ENCODE data around the gene NHSL2. TPM values are rescaled to one million over a fixed set of nuclear protein-coding genes. Genes with fewer than 3 reads are reported as not detected.

Gene NHSL2
- total RNA-seq, 8 experiments from 2014 or later, result 0.13 to 5.0 (median 1.3) TPM

GRCh38 chrX:72201836-72202536, 291.3 kb downstream of the NHSL2 start:
- in situ Hi-C loops (cut with MboI; ENCODE audit: low pct_unique_long_range_greater_than_20kb in 2 of 9, low sequenced_read_pairs in 9 of 9, unreplicated experiment in 9 of 9), result no loop called here
- 34 to 86% (median 74%) methylated on average over 2 to 7 of the region's 7 CpGs; no CpG with 5 or more reads in 6 of the 10 experiments for WGBS, 10 experiments
- no peaks in the 10 kb centered on the region for H3K4me1 ChIP-seq (replicated peaks in 1 of 2)
- H3K27ac ChIP-seq, result no peak overlapping the region
- peak in 2 of 8 experiments; percentile 98 to 99 for ATAC-seq (replicated peaks in 6 of 8)
- no peak overlapping the region for H3K4me3 ChIP-seq

Other genes with a start within 250 kb of the NHSL2 start
- under 1 TPM in 1 of 8 experiments, not detected in 7; 0.19 TPM for gene CXorf49, start 192.6 kb upstream of the NHSL2 start, total RNA-seq
- under 1 TPM in 1 of 8 experiments, not detected in 7; 0.19 TPM for gene CXorf49B, start 147.5 kb upstream of the NHSL2 start, total RNA-seq
- 10 to 100 TPM in 5 of 8 experiments, 1 to 10 TPM in 3; 1.6 to 18.0 (median 11.1) TPM for gene RTL5, start 221.1 kb downstream of the NHSL2 start, total RNA-seq

Measured in motor neuron (in vitro differentiated cells).